Activated gamma-delta T cell treated with anti-CD3 and anti-CD28 coated beads, Interleukin-2, amount 50 U/mL, for 16 hours (primary cell): Measurements from ENCODE around the gene TSPAN1.

Source experiments
- DNase-seq: peaks from one replicate; pipeline ENCODE4 v3.0.0-alpha.2; 2020; ENCODE audit warnings: low read depth

Gene TSPAN1

GRCh38 chr1:46187106-46187869 lies 12.4 kb downstream of the TSPAN1 start:
- no peak for DNase-seq

DNA sequence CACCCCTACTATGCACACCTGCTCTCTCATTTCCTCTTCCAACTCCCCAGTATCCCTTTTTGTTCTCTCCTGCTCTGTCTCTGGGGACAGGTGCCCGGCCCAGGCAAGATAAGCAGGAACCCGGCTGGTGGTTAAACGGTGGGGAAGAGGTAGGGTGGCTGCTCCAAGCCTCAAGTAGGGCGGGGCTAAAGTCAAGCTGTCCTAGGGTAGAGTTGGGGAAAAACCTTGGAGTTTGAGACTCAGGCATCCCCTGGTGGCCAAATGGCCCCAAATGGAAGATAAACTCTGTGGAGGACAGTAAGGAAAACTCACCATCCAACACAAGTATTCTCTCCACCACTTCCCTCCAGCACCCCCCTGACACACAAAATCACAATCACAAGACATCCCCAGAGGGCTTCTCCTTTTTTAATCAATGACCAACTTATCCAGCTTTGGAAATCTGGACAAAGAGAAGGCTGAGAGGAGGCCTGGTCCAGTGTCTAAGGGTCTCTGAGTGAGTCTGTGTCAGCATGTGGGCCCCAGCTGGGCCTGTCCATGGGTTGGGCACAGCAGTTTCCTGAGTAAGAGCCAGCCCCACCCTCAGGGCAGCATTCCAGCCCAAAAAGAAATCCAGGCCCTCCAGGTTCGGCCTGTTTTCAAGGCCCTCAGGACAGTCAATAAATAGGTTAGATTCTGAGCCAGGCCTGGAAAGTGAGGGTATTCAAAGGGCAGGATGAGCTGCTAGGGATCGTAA lies 13.6 kb downstream of the TSPAN1 start:
- DNase-seq = no peak

- DNase-seq = no peak
Observed at GRCh38 chr1:46190539-46190938, 15.7 kb downstream of the TSPAN1 start.

DNA sequence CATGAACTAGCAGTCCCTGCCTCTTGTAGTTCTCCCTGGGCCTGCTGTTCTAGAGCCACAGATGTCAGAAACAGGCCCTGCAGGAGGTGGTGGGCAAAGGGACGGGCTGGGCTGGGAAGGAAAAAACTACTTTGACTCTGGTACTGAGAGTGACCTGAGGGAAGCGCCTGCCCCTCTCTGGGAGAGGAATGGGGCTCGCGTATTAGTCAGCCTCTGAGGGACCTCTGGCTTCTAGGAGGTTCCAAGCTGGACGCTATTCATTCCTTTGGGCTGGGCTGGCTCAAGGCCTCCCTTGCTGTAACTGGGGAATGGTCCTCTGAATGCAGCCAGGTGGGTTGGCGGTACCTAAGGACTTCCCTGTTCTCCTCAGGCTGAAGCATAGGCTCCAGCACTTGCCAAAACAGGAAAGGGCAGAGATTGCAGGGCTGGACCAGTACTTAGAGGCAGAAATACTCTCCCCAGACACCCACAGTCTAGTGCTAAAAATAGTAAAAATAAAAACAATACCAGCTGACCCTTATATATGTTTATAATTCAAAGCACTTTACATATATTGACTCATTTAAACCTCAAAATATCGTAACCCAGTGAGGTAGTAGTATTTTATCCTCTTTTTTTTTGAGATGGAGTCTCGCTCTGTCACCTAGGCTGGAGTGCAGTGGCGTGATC lies 16.3 kb downstream of the TSPAN1 start:
- DNase-seq = no peak

GRCh38 chr1:46192171-46192570 lies 17.3 kb downstream of the TSPAN1 start:
- DNase-seq = no peak

GRCh38 chr1:46193285-46193684 lies 18.4 kb downstream of the TSPAN1 start:
- DNase-seq = no peak

DNA sequence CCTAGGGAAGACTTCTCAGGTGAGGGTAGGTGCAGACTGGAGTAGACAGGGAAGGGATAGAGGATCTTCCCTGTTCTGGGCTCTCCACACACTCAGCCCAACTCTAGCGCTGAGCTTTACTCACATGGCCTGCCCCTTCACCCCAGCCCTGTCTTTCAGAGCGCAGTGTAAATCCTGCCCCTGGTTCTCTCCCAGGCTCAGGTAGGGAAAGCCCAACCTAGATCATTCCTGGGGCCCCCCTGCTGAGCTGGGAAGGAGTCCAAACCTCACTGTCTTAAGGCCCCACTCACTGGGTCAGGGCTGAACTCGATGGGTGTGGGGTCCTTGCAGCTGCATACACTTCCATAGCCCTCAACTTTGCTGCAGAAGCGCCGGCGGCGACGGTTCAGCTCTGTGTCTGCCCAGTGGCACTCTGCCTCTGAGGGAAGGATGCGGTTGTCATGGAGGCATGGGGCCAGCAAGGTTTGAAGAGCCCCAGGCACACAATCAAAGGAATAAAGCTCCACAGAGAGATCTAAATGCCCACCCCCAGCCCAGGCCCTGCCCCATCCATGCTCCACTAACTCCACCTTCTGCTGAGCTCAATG lies 19.2 kb downstream of the TSPAN1 start:
- DNase-seq = no peak

- no peak for DNase-seq
Observed at GRCh38 chr1:46194641-46195193, 19.8 kb downstream of the TSPAN1 start.

GRCh38 chr1:46196609-46197008 lies 21.7 kb downstream of the TSPAN1 start:
- DNase-seq = no peak

GRCh38 chr1:46197560-46197963 lies 22.7 kb downstream of the TSPAN1 start:
- DNase-seq = no peak

DNA sequence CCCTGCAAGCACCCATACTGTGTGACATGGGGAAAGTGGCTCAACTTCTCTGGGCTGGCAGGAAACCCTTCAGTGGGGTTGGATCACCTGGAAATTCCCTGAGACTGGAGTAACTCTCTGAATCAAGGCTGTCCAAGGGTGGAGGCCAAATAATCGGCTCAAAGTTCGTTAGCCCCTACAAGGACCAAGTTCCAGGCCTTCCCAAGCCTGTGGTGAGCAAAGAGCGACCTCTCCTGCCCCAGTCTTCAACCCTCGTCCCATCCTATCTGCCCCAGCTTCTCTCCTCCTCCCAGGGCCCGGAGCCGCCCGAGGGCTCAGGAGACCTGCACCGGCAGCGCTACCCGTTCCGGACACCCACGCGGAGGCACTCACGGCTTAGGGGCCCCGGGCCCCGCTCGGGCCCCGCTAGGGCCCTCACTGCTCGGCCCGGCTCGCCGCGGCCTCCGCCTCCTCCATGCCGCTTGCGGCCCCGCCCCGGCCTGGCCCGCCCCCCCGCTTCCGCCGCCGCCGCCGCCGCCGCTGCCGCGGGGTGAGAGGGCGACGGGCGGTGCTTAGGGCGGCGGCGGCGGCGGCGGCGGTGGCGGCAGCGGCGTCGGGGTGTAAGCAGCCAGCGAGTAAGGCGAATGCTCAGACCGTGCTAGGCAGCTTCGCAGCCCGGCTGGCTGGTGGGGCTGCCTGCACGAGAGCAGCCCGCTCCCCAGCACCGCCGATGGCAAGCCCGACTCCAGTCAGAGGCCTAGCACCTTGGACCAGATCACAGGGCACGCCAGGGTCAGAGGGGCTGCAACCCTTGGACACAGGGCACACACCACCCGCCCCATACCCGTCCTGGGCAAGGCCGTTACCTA lies 23.3 kb downstream of the TSPAN1 start, which contains the start of gene POMGNT1:
TSS of gene POMGNT1 (minus strand) at position 471 of the 848 bp plus-strand sequence. CDS start 613 bp downstream, outside the sequence.
- DNase-seq = peak; percentile 60

DNA sequence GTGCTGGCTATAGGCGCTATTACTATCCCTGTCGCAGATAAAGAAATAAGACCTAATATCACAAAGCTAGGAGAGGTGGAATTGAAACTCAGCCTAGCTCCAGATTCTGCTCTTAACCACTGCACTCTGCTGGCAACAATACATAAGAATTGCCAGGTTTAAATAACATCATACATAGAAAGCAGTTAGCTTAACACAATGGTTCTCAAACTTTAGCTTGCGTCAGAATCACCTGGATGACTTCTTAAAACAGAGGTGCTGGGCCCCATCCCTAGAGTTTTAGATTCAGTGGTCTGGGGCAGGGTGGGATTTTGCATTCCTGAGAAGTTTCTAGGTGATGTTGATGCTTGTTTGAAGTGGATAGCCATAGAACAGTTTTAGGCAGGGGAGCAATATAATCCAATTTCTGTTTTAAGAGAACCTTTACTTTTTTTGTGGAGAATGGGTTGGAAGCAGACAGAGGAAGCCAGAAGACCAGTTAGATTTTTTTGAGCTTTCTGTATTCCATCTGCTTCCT lies 24.4 kb downstream of the TSPAN1 start:
- DNase-seq = no peak

DNA sequence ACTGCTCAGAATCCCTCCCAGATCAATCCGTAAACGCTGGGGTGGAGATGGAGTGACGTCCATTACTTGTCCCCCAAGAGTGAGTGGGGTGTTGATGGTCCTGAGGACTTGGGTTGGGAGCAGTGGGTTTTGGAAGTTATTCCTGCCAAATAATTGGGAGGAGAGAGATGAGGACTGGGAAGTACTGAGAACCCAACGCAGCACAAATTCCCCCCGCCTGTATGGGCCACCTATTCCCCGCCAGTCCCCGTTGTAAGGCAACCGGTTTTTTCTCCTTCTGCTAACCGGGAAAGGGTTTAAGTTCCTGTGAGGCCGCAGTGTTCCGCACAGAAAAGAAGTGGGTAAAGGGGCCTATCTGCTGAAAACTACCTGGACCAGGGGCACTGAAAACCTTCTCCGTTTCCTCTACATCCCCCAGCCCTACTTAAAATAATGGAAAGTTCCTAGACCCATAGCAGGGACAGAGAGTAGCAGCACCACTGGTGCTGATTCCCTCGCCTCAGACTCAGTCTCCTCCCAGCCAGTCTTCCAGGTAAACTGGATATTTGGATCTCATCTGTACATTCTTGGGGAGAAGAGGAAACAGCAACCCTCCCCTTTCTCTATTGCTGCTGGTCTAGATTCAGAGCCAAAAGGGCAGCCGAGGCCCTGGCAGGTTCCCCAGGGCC lies 29.0 kb downstream of the TSPAN1 start:
- no peak for DNase-seq

- DNase-seq = no peak
Observed at GRCh38 chr1:46204406-46204742, 29.5 kb downstream of the TSPAN1 start.

GRCh38 chr1:46205141-46205540 lies 30.3 kb downstream of the TSPAN1 start:
- DNase-seq = no peak

DNA sequence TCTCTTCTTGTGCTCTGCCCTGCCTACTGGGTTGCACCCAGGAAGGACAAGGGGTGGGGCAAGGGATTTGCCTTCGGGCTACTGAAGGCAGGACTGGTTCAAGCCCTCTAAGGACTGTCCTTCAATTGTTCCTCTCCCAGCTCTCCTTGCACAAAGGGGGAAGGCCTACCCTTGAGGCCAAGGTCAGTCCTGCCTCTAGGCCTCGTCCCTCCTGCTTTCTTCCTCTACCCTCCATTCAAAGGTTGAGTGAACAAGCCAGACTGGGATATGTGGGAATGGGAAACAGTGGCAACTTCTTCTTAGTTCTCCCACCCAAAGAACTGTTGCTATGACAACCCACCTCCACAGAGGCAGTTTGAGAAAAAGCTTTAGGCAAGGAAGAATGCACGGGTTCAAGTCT lies 30.9 kb downstream of the TSPAN1 start:
- no peak for DNase-seq

GRCh38 chr1:46206399-46206798 lies 31.5 kb downstream of the TSPAN1 start:
- DNase-seq = no peak

GRCh38 chr1:46210561-46210960 lies 35.7 kb downstream of the TSPAN1 start:
- DNase-seq = no peak

DNA sequence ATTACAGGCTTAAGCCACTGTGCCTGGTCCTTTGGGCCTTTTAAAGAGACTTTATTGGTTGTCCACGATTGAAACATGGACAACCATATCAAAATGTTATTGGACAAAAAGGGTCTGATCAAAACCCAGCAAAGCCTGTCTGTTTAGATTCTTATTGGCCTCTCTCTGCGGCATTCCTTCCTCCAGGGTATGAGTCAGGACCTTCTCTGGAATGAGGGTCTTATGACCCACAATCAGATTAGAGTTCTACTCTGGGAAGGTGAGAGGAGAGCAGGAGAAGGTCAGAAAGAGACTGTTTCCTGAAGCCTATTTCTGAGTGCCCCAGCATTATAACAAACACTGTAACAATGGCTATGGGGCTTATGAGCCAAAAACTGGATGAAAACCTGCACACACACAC lies 36.2 kb downstream of the TSPAN1 start:
- no peak for DNase-seq

DNA sequence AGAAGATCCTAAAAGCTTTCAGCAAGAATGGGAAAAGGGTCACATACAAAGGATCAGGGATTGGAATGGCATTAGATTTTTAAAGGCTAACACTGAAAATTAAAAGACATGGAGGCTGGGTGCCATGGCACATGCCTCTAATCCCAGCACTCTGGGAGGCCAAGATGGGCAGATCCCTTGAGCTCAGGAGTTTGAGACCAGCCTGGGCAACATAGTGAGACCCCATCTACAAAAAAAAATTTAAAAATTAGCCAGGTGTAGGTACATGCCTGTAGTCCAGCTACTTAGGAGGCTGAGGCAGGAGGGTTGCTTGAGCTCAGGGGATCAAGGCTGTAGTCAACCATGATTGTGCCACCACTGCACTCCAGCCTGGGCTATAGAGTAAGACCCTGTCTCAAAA lies 40.6 kb downstream of the TSPAN1 start:
- DNase-seq = no peak

DNA sequence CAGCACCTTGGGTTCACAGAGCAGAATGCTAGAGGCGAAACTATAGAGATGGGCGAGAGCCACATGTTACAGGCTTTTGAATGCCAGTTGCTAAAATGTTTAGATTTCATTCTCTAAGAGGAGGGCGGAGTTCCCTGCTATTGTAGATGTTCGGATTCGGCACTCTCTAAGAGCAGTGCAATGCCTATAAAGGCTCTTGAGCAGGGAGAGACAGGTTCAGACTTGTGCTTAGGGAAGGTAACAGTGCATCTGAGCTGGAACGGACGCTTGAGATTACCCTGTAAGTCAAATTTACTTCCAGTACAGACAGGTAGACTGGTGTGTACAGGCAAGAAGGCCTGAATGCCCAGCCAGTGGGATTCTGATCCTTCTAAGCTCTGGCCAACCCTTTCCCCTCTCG lies 43.6 kb downstream of the TSPAN1 start:
- no peak for DNase-seq
